Measurements from ENCODE around the gene CLEC4G.
"Not testable (repeated sequence)": the region's sequence is repeated elsewhere in the genome, so short reads cannot be mapped to it uniquely, and the experiment has no call there.

The CLEC4G gene

GRCh38 chr19:7771072-7771471 is 39.2 kb upstream of the CLEC4G start:
- TF ChIP-seq CTCF (conservative IDR thresholded peaks at IDR 0.05) = no peak
- H3K27ac ChIP-seq = no peak overlapping the region

- no peak overlapping the region for H3K27ac ChIP-seq
- no peak for TF ChIP-seq CTCF (conservative IDR thresholded peaks at IDR 0.05)
These were observed 37.3 kb upstream of the CLEC4G start for GRCh38 chr19:7769171-7769570.

- no peak for TF ChIP-seq CTCF (conservative IDR thresholded peaks at IDR 0.05)
- H3K27ac ChIP-seq = no peak overlapping the region
These were observed 35.6 kb upstream of the CLEC4G start for GRCh38 chr19:7767487-7767886.

- TF ChIP-seq CTCF (conservative IDR thresholded peaks at IDR 0.05) = no peak
These were observed 34.6 kb upstream of the CLEC4G start for GRCh38 chr19:7766535-7766934.

GRCh38 chr19:7765043-7765442 is 33.1 kb upstream of the CLEC4G start:
- H3K27ac ChIP-seq = not testable (repeated sequence)

More at GRCh38 chr19:7766535-7766934, 34.6 kb upstream of the CLEC4G start:
- no peak overlapping the region for H3K27ac ChIP-seq

GRCh38 chr19:7764157-7764556 is 32.2 kb upstream of the CLEC4G start:
- not testable (repeated sequence) for H3K27ac ChIP-seq

GRCh38 chr19:7763696-7764095 is 31.8 kb upstream of the CLEC4G start:
- H3K27ac ChIP-seq = no peak overlapping the region
- no peak for TF ChIP-seq CTCF (conservative IDR thresholded peaks at IDR 0.05)

GRCh38 chr19:7762719-7763293 is 30.9 kb upstream of the CLEC4G start, which contains the start of gene CLEC4M:
Gene CLEC4M, plus strand, starts transcription at chr19:7763243. Its CDS starts 24 bp downstream, at chr19:7763267.
- H3K27ac ChIP-seq = no peak within 1 kb of the TSS
- no peak for TF ChIP-seq CTCF (conservative IDR thresholded peaks at IDR 0.05)

GRCh38 chr19:7759156-7759555 is 27.2 kb upstream of the CLEC4G start:
- no peak overlapping the region for H3K27ac ChIP-seq
- TF ChIP-seq CTCF (conservative IDR thresholded peaks at IDR 0.05) = no peak
